ENCODE data around the gene SAMSN1. TPM values are rescaled to one million over a fixed set of nuclear protein-coding genes. Genes with fewer than 3 reads are reported as not detected.

The SAMSN1 gene
- total and polyA plus RNA-seq, 2 donors from 2014 or later, result 1.4 to 10.4 TPM

GRCh38 chr21:14483296-14483695 lies 62.8 kb downstream of the SAMSN1 start:
- Histone ChIP-seq H3K4me3 (ENCODE audit: low read length in 3 of 3) (no peak overlapping the region), H3K9me3 (ENCODE audit: control insufficient read depth in 2 of 3, insufficient read depth in 1 of 3, low read length in 3 of 3) (no peaks in the 10 kb centered on the region), H3K36me3 (ENCODE audit: control insufficient read depth in 2 of 3, insufficient read depth in 3 of 3, low read length in 3 of 3) (no peaks in the 10 kb centered on the region), H3K4me1 (ENCODE audit: control insufficient read depth in 2 of 3, insufficient read depth in 2 of 3, low read depth in 1 of 3, low read length in 3 of 3) (no peaks in the 10 kb centered on the region), H3K9ac (ENCODE audit: low read length in 3 of 3) (no peak overlapping the region), H3K27me3 (ENCODE audit: control insufficient read depth, insufficient read depth, low read length) (no peaks in the 10 kb centered on the region), H3K27ac (ENCODE audit: low read depth in 2 of 2, low read length in 2 of 2) (no peak overlapping the region)
- TF ChIP-seq, protein P1, sequence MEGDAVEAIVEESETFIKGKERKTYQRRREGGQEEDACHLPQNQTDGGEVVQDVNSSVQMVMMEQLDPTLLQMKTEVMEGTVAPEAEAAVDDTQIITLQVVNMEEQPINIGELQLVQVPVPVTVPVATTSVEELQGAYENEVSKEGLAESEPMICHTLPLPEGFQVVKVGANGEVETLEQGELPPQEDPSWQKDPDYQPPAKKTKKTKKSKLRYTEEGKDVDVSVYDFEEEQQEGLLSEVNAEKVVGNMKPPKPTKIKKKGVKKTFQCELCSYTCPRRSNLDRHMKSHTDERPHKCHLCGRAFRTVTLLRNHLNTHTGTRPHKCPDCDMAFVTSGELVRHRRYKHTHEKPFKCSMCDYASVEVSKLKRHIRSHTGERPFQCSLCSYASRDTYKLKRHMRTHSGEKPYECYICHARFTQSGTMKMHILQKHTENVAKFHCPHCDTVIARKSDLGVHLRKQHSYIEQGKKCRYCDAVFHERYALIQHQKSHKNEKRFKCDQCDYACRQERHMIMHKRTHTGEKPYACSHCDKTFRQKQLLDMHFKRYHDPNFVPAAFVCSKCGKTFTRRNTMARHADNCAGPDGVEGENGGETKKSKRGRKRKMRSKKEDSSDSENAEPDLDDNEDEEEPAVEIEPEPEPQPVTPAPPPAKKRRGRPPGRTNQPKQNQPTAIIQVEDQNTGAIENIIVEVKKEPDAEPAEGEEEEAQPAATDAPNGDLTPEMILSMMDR (IDR thresholded peaks at IDR 0.05; ENCODE audit: borderline replicate concordance, extremely low read depth, insufficient read depth), result no peak
- intact Hi-C loops (cut with DNase I), result no loop called here
- FAIRE-seq (no peak), DNase-seq (peak in 1 of 5 donors; percentile 39)

- Histone ChIP-seq H3K4me3 (ENCODE audit: low read length in 3 of 3) (no peak overlapping the region), H3K36me3 (ENCODE audit: control insufficient read depth in 2 of 3, insufficient read depth in 3 of 3, low read length in 3 of 3) (no peaks in the 10 kb centered on the region), H3K27ac (ENCODE audit: low read depth in 2 of 2, low read length in 2 of 2) (no peak overlapping the region), H3K9me3 (ENCODE audit: control insufficient read depth in 2 of 3, insufficient read depth in 1 of 3, low read length in 3 of 3) (no peaks in the 10 kb centered on the region), H3K9ac (ENCODE audit: low read length in 3 of 3) (no peak overlapping the region), H3K4me1 (ENCODE audit: control insufficient read depth in 2 of 3, insufficient read depth in 2 of 3, low read depth in 1 of 3, low read length in 3 of 3) (peaks cover 0 to 4% (median 0%) of the 10 kb centered on the region in 3 donors), H3K27me3 (ENCODE audit: control insufficient read depth, insufficient read depth, low read length) (no peaks in the 10 kb centered on the region)
- DNase-seq (no peak), FAIRE-seq (no peak)
- TF ChIP-seq, protein P1 (IDR thresholded peaks at IDR 0.05; ENCODE audit: borderline replicate concordance, extremely low read depth, insufficient read depth), result no peak
- intact Hi-C loops (cut with DNase I), result no loop called here
Observed at GRCh38 chr21:14482165-14482564, 64.0 kb downstream of the SAMSN1 start.

DNA sequence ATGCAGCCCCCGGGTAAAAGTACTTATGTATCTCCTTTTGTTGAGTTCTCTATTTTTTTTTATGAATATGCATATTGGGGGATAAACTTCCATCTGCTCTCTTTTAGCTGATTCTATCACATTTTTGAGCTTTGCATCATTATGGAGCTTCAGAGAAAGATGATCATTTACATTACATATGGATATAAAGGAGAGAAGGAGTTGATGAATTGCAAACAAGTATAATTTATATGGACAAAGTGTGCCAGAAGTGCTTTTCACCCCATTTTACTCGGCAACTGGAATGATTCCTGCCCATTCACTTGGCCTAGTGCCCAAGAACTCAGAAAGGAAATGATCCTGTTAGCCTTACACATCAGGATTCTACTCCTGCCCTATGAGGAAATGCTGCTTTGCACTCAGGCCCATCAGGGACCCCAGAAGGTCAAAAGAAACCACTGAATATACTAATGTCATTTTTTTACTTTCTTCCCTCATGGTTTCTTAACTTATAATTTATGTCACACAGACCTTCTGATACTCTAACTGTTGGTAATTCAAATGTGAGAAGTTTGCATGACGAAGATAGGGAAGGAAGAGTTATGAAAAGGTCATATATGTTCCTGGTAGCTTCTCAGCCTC lies 65.6 kb downstream of the SAMSN1 start:
- Histone ChIP-seq H3K9ac (ENCODE audit: low read length in 3 of 3) (no peak overlapping the region), H3K9me3 (ENCODE audit: control insufficient read depth in 2 of 3, insufficient read depth in 1 of 3, low read length in 3 of 3) (no peaks in the 10 kb centered on the region), H3K27ac (ENCODE audit: low read depth in 2 of 2, low read length in 2 of 2) (no peak overlapping the region), H3K4me1 (ENCODE audit: control insufficient read depth in 2 of 3, insufficient read depth in 2 of 3, low read depth in 1 of 3, low read length in 3 of 3) (peaks cover 0 to 4% (median 0%) of the 10 kb centered on the region in 3 donors), H3K27me3 (ENCODE audit: control insufficient read depth, insufficient read depth, low read length) (no peaks in the 10 kb centered on the region), H3K36me3 (ENCODE audit: control insufficient read depth in 2 of 3, insufficient read depth in 3 of 3, low read length in 3 of 3) (no peaks in the 10 kb centered on the region), H3K4me3 (ENCODE audit: low read length in 3 of 3) (no peak overlapping the region)
- DNase-seq (peak in 1 of 5 donors; percentile 12), FAIRE-seq (no peak)
- intact Hi-C loops (cut with DNase I), result no loop called here
- TF ChIP-seq, protein P1 (IDR thresholded peaks at IDR 0.05; ENCODE audit: borderline replicate concordance, extremely low read depth, insufficient read depth), result no peak

Data from kidney (tissue), 14 donors.